Left hindlimb (tissue), 1 donor: ENCODE results near the gene HOXB8.

Experiments used
- DNase-seq: peaks from one replicate; pipeline ENCODE4 v3.0.0-alpha.2; 2018

HOXB8 gene

GRCh38 chr17:48567209-48567608, 47.9 kb downstream of the HOXB8 start:
- DNase-seq: no peak

GRCh38 chr17:48566717-48567116, 48.4 kb downstream of the HOXB8 start:
- DNase-seq: no peak

- DNase-seq: no peak
Measured at GRCh38 chr17:48565925-48566710, 49.0 kb downstream of the HOXB8 start.

DNA sequence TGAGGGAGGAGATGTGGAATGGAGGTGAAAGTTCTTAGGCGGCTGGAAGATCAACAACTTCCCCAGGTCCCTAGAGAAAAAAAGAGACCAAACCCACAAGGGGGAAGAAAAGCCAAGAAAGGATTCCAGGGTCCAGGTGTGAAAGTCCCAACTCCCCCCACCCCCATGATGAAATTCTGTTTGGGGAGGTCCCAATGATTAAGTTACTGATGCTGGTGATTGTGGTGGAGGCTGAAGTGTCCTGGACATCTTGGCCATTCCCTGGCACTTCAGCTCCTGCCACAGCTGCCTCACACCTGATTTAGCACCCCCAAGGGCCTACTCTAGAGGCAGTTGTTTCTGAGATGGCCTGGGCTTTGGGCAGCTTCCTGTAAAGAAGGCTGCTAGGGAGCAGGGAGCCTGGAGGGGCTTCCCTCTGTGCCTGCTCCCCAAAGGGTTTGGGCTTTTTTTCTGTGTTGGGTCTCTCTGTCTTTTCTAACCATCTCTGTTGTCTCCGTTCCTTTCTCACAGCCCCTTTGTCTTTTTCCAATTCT, 50.0 kb downstream of the HOXB8 start:
- DNase-seq: no peak

DNA sequence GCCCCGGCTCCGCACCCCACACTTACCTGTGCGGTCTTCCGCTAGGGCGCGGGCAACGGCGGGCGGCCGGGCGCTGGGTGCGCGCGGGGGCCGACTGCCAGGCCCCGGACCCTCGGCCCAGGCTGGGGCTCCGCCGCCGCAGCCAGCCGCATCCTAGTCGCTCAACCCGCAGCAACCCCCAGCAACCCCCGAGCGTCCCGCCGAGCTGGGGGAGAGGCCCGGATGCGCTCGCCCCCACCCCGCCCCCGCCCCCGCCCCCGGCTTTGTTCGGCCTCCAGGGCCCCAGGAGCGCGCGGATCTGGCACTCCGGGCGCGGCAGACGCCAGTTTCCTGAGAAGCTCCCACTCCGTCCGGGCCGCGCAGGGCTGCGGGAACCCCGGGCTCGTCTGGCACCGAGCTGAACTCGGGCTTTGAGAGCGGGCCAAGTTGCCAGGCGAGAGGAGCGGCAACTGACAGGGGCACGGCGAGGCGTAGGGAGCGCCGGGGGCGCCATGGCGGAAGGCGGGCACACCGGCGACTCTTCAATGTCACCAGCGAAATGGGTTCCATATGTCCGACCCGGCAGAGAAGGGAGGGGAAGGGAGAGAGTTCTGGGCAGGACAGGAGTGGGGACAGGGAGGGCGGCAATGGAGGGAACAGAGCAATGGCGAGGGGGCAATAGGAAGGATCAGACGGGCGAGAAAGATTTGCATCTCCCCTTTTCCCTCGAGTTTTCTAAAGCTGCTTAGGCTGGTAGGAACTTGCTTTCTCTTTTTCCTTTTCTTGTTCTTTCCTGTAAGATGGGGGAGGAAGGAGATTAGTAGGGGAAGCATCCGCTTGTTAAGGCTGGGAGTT, 50.7 kb downstream of the HOXB8 start:
- DNase-seq: no peak

DNA sequence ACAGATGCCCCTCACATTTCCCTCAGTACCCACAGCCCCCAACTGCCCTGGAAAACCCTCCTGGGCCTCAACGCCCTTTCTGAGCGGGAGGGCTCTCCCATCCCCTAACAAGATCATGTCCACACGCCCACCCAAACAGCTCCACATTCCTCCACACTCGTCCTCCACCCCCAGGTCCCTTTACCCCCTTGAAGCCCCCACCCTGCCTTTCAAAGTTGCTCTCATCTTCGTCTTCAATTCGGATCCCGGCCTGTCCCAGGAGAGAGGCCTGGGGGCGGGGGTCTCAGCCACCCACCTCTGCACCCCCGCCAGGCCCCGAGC, 51.3 kb downstream of the HOXB8 start:
- DNase-seq: no peak

DNA sequence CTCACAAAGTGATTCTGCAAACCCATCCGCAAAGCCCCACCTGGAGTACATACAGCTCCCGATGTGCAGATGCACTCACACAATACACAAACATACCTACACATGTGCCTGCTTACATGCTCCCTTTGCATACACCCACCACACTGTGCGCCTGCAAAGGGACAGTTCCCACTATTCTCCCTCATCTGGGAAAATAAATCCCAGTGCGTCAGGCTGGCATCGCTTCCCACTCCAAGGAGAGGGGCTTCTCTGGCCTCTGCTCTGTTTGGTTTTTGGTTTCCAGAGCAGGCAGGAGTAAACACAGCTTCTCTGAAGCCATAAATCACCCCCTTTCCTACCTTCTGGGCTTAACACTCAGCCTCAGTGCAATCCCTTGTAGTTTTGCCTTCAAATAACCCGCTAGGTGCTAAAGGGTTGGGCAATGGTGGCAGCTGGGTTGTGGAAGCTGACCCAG, 51.7 kb downstream of the HOXB8 start:
- no peak for DNase-seq

- no peak for DNase-seq
Measured at GRCh38 chr17:48562934-48563333, 52.2 kb downstream of the HOXB8 start.
